ENCODE measurements around the gene HPGD.

The HPGD gene

GRCh38 chr4:174522183-174523024 lies at the start of gene HPGD:
Gene HPGD (minus strand): TSS chr4:174522488. CDS start chr4:174522451, 37 bp downstream.
- peak; percentile 54 for DNase-seq

GRCh38 chr4:174564529-174564928 lies 42.2 kb upstream of the HPGD start:
- no peak for DNase-seq

GRCh38 chr4:174563399-174563798 lies 41.1 kb upstream of the HPGD start:
- no peak for DNase-seq

GRCh38 chr4:174561560-174561959 lies 39.3 kb upstream of the HPGD start:
- DNase-seq = peak; percentile 14

DNA sequence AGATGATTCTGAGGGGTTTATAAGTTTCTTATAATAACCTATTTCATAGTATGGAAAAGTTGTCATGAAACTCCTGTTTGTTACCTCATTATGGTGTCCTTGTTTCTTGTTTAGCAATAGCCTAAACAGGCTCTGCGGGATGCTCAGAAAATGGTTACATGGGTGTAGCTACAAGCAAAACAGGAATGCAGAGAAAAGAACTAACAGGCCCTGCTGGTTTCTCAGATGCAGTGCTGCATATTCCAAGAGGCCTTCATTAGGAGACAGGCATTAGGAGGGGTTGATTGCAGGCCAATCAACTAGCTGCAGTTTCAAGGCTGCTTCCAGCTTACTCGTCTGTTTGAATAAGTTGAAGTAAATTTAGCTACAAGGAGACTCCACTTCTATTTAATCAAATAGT lies 37.6 kb upstream of the HPGD start:
- no peak for DNase-seq

GRCh38 chr4:174555789-174556630 lies 33.7 kb upstream of the HPGD start:
- DNase-seq = no peak

GRCh38 chr4:174554231-174554728 lies 32.0 kb upstream of the HPGD start:
- no peak for DNase-seq

GRCh38 chr4:174553828-174554227 lies 31.5 kb upstream of the HPGD start:
- no peak for DNase-seq

DNA sequence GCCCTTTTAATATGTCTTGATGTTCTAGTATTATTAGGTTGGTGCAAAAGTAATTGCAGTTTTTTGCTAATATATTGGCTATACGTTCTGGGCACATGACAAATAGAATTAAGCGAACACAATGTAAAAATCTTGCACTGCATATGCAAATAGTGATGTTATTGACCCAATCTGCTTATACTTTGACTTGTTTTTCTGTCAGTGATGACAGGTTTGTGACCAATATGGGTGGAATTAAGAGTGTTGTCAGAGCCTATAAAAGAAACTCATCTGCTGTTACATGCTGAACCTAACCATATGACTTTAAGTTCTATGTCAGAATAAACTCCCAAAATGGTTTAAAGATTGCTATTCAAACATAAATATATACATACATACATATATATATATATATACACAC lies 30.7 kb upstream of the HPGD start:
- no peak for DNase-seq

GRCh38 chr4:174550541-174550940 lies 28.3 kb upstream of the HPGD start:
- no peak for DNase-seq

- DNase-seq = no peak
Observed at GRCh38 chr4:174549721-174550120, 27.4 kb upstream of the HPGD start.

DNA sequence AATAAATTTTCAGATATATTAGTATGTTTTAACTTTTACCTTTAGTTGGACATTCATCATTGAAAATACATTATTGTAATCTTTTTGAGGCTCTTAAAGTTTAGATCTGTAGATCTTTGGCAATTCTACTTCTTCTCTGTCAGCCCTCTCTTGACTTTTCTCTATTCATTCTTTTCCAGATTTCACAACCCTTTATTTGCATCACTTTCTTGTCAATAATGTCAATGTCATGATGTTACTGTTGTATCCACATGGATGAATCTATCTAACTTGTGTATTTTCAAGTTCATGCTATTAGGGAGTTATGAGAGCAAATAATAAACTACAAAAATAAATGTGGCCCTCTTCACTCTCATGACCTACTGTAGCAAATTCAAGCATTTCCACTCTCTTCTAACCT lies 23.0 kb upstream of the HPGD start:
- DNase-seq = no peak

- DNase-seq = no peak
Observed at GRCh38 chr4:174544496-174544895, 22.2 kb upstream of the HPGD start.

DNA sequence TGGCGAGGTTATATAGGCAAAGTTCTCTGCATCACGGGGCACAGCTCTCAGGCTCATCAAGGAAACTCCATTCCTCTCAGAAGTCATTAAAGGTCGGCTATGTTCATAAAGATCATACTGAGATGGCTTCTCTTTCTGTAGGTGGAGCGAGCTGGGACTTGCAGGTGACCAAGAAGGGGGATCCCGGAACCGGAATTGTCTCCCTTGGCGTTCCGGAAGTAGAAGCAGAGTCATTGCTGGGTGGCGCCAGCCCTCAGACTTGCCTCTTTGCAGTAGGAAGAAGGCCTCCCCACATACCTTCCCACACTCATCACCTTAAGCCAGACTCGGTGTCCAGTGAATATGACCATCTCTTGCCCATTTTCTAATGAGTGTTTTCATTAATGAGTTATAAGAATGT lies 17.9 kb upstream of the HPGD start:
- no peak for DNase-seq

DNA sequence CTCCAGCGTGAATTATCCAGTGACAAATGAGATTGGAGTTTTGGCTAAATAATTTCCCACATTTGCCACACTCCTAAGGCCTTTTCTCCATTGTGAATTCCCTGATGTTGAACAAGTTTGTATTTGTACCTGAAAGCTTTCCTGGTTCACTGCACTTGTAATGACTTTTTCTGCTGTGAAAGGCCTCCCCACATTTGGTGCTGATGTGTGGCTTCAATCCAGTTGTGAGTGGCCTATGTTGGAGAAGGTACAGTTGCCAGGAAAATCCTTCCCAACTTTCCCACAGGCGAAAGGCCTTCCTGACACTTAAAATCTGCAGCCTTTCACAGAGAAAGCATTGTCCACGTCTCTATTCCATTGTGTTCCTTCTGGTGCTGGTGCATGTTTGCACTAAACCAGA lies 17.3 kb upstream of the HPGD start:
- DNase-seq = no peak

DNA sequence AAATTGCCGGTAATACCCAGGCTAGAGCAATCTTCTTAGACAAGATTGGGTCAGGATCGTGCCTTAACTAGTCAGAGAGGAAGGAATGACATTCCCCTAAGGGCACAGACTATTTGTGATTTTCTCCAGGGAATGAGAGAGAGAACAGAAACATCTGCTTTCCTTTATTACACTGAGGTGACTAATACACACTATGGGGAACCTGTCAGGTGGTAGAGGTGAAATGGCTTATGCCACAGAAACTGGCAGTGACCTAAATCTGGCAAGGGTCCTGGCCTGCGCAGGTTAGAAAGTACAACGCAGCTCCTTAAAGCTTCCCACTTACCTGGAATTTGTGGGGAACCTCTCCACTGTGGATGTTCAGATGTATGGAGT lies 16.6 kb upstream of the HPGD start:
- DNase-seq = no peak

- peak; percentile 43 for DNase-seq
Observed at GRCh38 chr4:174538123-174538875, 16.0 kb upstream of the HPGD start.

- DNase-seq = no peak
Observed at GRCh38 chr4:174537634-174538033, 15.3 kb upstream of the HPGD start.

DNA sequence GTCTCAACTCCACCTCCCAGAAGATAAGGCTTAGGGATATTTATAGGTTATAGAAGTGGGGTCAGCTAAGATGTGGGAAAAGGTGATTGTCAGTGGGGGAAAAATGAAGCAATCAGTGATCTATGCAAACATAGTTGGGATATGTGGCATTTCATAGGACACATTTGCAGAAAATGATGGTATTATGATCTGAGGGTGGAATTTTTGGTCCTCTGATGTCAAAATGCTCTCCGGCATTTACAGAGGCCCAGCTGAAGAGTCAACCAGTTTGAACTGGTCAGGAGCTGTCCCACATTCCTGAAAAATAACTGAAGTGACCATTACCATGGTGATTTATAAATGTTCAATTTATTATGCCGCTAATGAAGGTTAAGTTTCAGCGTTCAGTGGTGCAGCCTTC lies 12.2 kb upstream of the HPGD start:
- no peak for DNase-seq

DNA sequence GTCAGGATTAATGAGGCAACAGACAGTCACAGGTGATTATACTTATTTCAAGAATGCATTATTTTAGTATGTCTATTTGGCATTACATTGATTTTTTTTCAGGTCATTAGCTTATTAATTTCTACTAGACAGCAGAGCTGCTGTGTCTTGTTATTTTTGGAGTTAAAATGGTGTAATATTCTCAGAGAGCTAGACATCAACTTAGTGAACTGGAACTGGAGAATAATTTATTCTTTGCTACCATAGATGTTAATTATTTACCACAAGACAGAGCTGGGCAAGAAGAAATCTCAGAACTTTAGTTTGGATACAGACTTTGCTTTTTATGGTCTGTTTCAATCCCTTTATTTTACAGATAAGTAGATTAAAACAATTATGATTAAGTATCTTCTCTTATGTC lies 10.2 kb upstream of the HPGD start:
- no peak for DNase-seq

DNA sequence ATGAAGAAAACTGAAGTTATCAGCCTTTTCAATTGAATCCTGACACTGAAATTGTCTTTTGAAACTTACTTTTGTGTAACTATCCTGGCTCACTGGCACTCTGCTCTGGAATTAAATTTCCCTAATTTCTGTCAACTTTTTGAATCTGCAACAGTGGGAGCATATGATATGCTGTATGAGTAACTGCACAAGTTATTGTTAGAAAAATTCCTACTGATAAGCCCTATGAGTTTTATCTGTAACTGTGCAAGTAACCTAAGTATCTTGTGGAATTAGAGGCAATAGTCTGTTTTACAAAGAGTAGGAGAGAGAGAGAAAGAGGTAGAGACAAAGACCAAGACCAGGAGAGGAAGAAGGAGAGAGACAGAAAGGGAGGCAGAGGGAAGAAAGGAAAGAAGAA lies 9.2 kb upstream of the HPGD start:
- DNase-seq = no peak

GRCh38 chr4:174528226-174528625 lies 5.9 kb upstream of the HPGD start:
- no peak for DNase-seq

GRCh38 chr4:174526731-174527130 lies 4.4 kb upstream of the HPGD start:
- no peak for DNase-seq
